Natural killer cell (primary cell): ENCODE data around the gene RAB30. TPM values are rescaled to one million over a fixed set of nuclear protein-coding genes. Genes with fewer than 3 reads are reported as not detected.

Source experiments
- ATAC-seq, 3 donors: fragments of 150-1000 bp in 2 of 3; fragments of 200-7000 bp in 1 of 3; cut with Tn5 transposase; 1 replicate in 1 of 3; 2 replicates in 2 of 3; pipeline ENCODE4 v1.10.0; 2021; ENCODE audit warnings: mild to moderate bottlenecking in 2 of 3, moderate library complexity in 2 of 3
- DNase-seq, 2 donors: peaks; one replicate each; pipeline versions ENCODE4 v3.0.0 to v3.0.0-alpha.2; 2013 to 2021; ENCODE audit warnings: mixed read lengths in 1 of 2
- H3K27ac ChIP-seq: one replicate; pipeline ENCODE4 v1.5.1; 2013; ENCODE audit warnings: mild to moderate bottlenecking, low read length
- H3K27me3 ChIP-seq: one replicate; pipeline ENCODE4 v1.6.1; 2013; ENCODE audit warnings: low read length; ENCODE audit not compliant: control insufficient read depth, insufficient read depth
- H3K36me3 ChIP-seq: one replicate; pipeline ENCODE4 v1.6.1; 2013; ENCODE audit warnings: low read length; ENCODE audit not compliant: control insufficient read depth, insufficient read depth
- H3K4me1 ChIP-seq: one replicate; pipeline ENCODE4 v1.6.1; 2013; ENCODE audit warnings: low read length; ENCODE audit not compliant: control insufficient read depth, insufficient read depth
- H3K4me3 ChIP-seq: one replicate; pipeline ENCODE4 v1.5.1; 2013; ENCODE audit warnings: low read length
- H3K9me3 ChIP-seq: one replicate; pipeline ENCODE4 v1.6.1; 2013; ENCODE audit warnings: low read length; ENCODE audit not compliant: control insufficient read depth, insufficient read depth
- H3K27ac Mint-ChIP-seq, 2 donors: one replicate each; pipeline ENCODE4 v1.8.0; 2022; ENCODE audit warnings: mild to moderate bottlenecking in 2 of 2, mixed read lengths in 2 of 2, moderate library complexity in 1 of 2
- H3K27me3 Mint-ChIP-seq, 2 donors: one replicate each; pipeline ENCODE4 v1.8.0; 2022; ENCODE audit warnings: low read depth in 2 of 2, mixed read lengths in 2 of 2
- H3K36me3 Mint-ChIP-seq: one replicate; pipeline ENCODE4 v1.8.0; 2022; ENCODE audit warnings: mixed read lengths
- H3K4me1 Mint-ChIP-seq, 2 donors: one replicate each; pipeline ENCODE4 v1.8.0; 2022; ENCODE audit warnings: mixed read lengths in 2 of 2
- H3K4me3 Mint-ChIP-seq: one replicate; pipeline ENCODE4 v1.8.0; 2022; ENCODE audit warnings: mild to moderate bottlenecking, moderate library complexity, mixed read lengths
- H3K9me3 Mint-ChIP-seq, 2 donors: one replicate each; pipeline ENCODE4 v1.8.0; 2022; ENCODE audit warnings: mixed read lengths in 2 of 2
- CTCF ChIP-seq: fragments of 200-600 bp; IDR thresholded peaks from one replicate; pipeline ENCODE4 v1.8.0; 2022; ENCODE audit warnings: antibody characterized with exemption
- WGBS: methylation state at CpG from one replicate; pipeline ENCODE4 v1.1.7; 2013; ENCODE audit warnings: missing lambda C conversion rate; ENCODE audit not compliant: insufficient coverage; 5-methylcytosine and 5-hydroxymethylcytosine counted together
- intact Hi-C: fragments of 100-400 bp; cut with micrococcal nuclease; formaldehyde crosslinking; loops from one replicate; pipeline ENCODE4 v1.14.2; 2022
- total RNA-seq, 4 donors: library from RNA; stranded (reverse); fragments of 120-200 nt in 1 of 4; gene quantifications; one replicate each; pipeline versions ENCODE4 v1.2.3 to v1.2.4, GENCODE V29; 2013 to 2022

The RAB30 gene
- total RNA-seq, 3 donors from 2014 or later (not counting 1 experiment from before 2014, with no cell fraction given), result 10.2 to 23.3 (median 20.5) TPM

- no peak for TF ChIP-seq CTCF
- no peaks in the 10 kb centered on the region for H3K9me3 ChIP-seq
- H3K4me1 ChIP-seq, result no peaks in the 10 kb centered on the region
- no peak overlapping the region for H3K4me3 Mint-ChIP-seq
- H3K27ac ChIP-seq, result no peak overlapping the region
- H3K27me3 Mint-ChIP-seq, result no peaks in the 10 kb centered on the region
- H3K36me3 ChIP-seq, result no peaks in the 10 kb centered on the region
- peaks cover 6 to 11% of the 10 kb centered on the region in 2 donors for H3K4me1 Mint-ChIP-seq
- DNase-seq (no peak), ATAC-seq (no peak)
- H3K27ac Mint-ChIP-seq, result no peak overlapping the region
- H3K36me3 Mint-ChIP-seq, result no peaks in the 10 kb centered on the region
- H3K9me3 Mint-ChIP-seq, result no peaks in the 10 kb centered on the region
- no peak overlapping the region for H3K4me3 ChIP-seq
- intact Hi-C loops, result no loop called here
- WGBS, result no CpG with 5 or more reads among the region's 1 CpG
- H3K27me3 ChIP-seq, result no peaks in the 10 kb centered on the region
Measured at GRCh38 chr11:83014951-83015350, 56.7 kb downstream of the RAB30 start.

DNA sequence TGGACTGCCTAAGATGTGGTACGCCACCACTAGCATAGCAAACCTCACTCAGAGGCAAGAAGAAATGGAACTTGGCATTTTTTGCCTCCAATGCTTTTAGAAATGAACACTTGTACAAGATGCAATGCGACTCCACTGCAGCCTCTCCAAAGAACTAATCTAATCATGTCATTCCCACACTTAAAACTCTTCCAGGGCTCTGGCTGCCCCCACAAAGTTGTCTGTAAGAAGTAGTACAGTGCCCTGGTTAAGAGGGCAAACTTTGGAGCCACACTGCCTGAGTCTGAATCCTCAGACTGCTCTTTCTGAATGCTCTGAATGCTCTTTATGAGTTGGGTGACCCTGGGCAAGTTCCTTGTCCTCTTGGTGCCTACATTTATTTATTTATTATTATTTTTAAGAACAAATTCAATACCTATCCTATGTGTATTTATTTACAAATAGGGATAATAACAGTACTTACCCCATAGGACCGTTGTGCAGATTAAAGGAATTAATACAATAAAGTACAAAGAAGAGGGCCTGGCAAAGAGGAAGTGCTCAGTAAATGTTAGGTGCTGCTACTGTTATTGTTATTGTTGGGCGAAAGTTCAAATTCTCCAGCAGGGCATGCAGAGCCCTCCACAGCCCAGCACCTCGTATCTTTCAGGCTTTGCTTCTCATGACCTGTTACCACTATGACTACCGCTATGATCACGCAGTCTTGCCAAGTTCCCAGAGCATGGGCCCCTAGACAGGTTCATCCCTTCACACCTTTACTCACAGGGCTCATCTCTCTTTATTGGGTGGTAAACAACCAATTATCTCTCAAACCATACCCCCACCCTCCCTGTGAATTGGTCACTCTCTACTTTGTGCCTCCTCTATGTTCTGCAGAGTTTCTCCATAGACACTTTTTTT lies 59.3 kb downstream of the RAB30 start:
- WGBS, result 94% methylated on average over 6 of the region's 7 CpGs
- H3K27me3 ChIP-seq, result no peaks in the 10 kb centered on the region
- H3K9me3 ChIP-seq, result no peaks in the 10 kb centered on the region
- no peak for TF ChIP-seq CTCF
- no peaks in the 10 kb centered on the region for H3K36me3 ChIP-seq
- H3K36me3 Mint-ChIP-seq, result no peaks in the 10 kb centered on the region
- H3K4me3 ChIP-seq, result no peak overlapping the region
- H3K4me3 Mint-ChIP-seq, result no peak overlapping the region
- intact Hi-C loops, result no loop called here
- ATAC-seq (no peak), DNase-seq (no peak)
- H3K4me1 ChIP-seq, result peaks cover 9% of the 10 kb centered on the region
- H3K27me3 Mint-ChIP-seq, result no peaks in the 10 kb centered on the region
- H3K9me3 Mint-ChIP-seq, result no peaks in the 10 kb centered on the region
- no peak overlapping the region for H3K27ac Mint-ChIP-seq
- H3K4me1 Mint-ChIP-seq, result peaks cover 13 to 20% of the 10 kb centered on the region in 2 donors
- no peak overlapping the region for H3K27ac ChIP-seq

- Mint-ChIP-seq H3K36me3 (no peaks in the 10 kb centered on the region), H3K4me1 (peaks cover 18 to 20% of the 10 kb centered on the region in 2 donors), H3K4me3 (no peak overlapping the region), H3K9me3 (no peaks in the 10 kb centered on the region), H3K27ac (no peak overlapping the region), H3K27me3 (no peaks in the 10 kb centered on the region)
- TF ChIP-seq CTCF, result no peak
- no peak overlapping the region for H3K27ac ChIP-seq
- no peak for DNase-seq
- H3K36me3 ChIP-seq, result no peaks in the 10 kb centered on the region
- no peak overlapping the region for H3K4me3 ChIP-seq
- no peaks in the 10 kb centered on the region for H3K27me3 ChIP-seq
- intact Hi-C loops, result no loop called here
- 100% methylated on average over 2 of the region's 2 CpGs for WGBS
- ATAC-seq, result no peak
- H3K4me1 ChIP-seq, result peaks cover 9% of the 10 kb centered on the region
- no peaks in the 10 kb centered on the region for H3K9me3 ChIP-seq
Measured at GRCh38 chr11:83011333-83012167, 60.1 kb downstream of the RAB30 start.
